Activated CD8-positive, alpha-beta memory T cell treated with anti-CD3 and anti-CD28 coated beads for 4 hours (primary cell): ENCODE results near the gene FBN3.
"Not testable (repeated sequence)": the region's sequence is repeated elsewhere in the genome, so short reads cannot be mapped to it uniquely, and the experiment has no call there.

Experiments used
- DNase-seq, 2 donors: peaks; one replicate each; pipeline ENCODE4 v3.0.0-alpha.2; 2020; ENCODE audit warnings: low read depth in 2 of 2

The FBN3 gene

DNA sequence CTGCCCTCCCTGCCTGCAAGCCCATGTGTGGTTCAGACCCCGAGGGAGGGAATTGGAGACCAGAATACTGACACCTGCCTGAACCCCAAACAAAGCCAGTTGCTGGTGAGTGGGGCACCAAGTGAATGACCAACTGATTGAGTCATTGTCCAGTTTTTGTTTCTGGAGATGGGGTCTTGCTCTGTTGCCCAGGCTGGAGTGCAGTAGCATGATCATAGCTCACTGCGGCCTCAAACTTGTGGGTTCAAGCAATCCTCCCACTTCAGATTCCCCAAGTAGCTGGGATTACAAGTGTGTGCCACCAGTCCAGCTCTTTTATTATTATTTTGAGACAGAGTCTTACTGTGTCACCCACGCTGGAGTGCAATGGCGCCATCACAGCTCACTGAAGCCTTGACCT is 92.9 kb downstream of the FBN3 start:
- DNase-seq: no peak

- no peak for DNase-seq
Measured at GRCh38 chr19:8054169-8054568, 95.2 kb downstream of the FBN3 start.

GRCh38 chr19:8052464-8052859 is 96.9 kb downstream of the FBN3 start, which contains the start of gene CCL25:
Gene CCL25, plus strand, starts transcription at chr19:8052760. Its CDS starts 290 bp downstream, at chr19:8053050.
- no peak for DNase-seq

- DNase-seq: peak; percentile 73 to 77
Measured at GRCh38 chr19:8050274-8051096, 98.9 kb downstream of the FBN3 start.

- DNase-seq: no peak
Measured at GRCh38 chr19:8046569-8047165, 102.7 kb downstream of the FBN3 start.

DNA sequence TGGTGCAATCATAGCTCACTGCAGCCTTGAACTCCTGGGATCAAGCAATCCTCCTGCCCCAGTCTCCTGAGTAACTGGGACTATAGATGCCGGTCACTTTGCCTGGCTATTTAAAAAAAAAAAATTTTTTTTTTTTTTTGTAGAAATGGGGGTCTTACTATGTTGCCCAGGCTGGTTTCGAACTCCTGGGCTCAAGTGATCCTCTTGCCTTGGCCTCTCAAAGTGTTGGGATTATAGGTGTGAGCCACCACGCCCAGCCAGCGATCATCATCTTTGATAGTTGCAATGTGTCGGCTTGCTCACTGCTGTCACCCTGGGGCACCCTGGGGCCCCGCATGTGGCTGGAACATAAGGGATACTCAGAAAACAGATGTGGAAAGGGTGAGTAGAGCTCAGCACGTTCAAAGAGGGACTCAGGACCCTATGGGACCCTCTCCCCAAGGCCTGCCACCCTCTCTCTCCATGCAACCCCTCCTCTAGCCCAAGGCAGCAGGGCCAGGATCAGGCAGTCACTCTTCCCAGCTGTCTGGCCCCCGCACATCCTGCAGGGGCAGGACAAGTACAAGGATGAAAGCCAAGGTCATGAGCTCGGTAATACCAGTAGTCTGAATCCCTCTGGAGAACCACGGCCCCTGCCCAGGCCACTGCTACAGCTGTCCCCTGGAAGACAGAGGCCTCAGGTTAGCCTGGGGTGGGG is 103.4 kb downstream of the FBN3 start:
- DNase-seq: no peak

DNA sequence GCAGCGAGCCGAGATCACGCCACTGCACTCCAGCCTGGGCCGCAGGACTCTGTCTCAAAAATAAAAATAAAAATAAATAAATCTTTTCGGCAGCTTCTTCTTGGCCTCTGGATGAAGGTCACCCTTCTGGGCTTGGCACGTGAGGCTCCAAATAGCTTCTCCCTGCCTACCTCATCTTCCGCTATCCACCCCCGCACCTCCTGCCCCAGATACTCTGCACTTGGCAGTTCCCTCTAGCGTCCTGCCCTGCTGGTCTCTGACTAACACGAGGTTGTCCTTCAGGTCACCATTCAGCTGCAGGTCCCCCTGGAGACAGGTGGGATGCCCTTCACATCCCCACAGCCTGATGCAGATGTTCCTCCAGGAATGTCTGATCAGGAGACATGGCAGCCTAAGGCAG is 105.4 kb downstream of the FBN3 start:
- DNase-seq: no peak

DNA sequence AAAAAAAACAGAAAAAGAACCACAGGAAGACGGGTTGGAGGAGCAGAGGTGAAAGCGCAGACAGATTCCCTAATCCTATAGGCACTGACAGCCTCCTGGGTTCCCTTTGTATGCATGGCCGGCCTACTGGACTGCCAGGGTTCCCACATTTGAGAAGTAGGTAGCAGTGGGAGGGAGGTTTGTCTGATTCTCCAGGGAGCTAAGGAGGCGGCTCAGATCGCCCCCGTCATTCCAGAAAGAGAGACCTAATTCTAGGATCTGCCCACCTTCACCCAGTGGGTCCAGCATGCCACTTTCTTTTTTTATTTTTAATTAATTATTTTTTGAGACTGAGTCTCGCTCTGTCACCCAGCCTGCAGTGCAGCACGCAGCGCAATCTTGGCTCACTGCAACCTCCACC is 106.5 kb downstream of the FBN3 start:
- no peak for DNase-seq

- DNase-seq: no peak
Measured at GRCh38 chr19:8041531-8041931, 107.9 kb downstream of the FBN3 start.

- no peak for DNase-seq
Measured at GRCh38 chr19:8039231-8039630, 110.2 kb downstream of the FBN3 start.

- no peak for DNase-seq
Measured at GRCh38 chr19:8038815-8039214, 110.6 kb downstream of the FBN3 start.

GRCh38 chr19:8036434-8037099 is 112.8 kb downstream of the FBN3 start:
- no peak for DNase-seq

DNA sequence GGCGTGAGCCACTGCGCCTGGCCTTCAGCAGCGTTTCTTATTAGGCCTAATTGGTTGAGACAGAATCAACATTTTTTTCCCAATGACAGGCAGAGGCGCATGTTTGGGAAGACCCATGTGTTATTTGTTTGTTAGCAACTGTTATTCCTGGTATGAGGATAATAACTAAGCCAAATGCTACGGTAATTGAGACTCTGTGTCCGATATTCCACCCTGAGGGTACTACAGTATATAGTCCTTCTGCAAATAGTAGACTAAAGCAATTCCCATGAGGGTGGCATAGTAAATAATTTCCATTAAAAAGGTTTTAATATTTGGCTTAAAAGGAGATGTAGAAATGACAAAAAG is 115.2 kb downstream of the FBN3 start:
- no peak for DNase-seq

- DNase-seq: not testable (repeated sequence)
Measured at GRCh38 chr19:8033287-8034177, 115.9 kb downstream of the FBN3 start.

GRCh38 chr19:8030960-8031359 is 118.4 kb downstream of the FBN3 start:
- no peak for DNase-seq

GRCh38 chr19:8028951-8029491 is 120.4 kb downstream of the FBN3 start:
- DNase-seq: no peak

- DNase-seq: no peak
Measured at GRCh38 chr19:8025316-8025715, 124.1 kb downstream of the FBN3 start.

GRCh38 chr19:8024256-8024655 is 125.1 kb downstream of the FBN3 start:
- DNase-seq: not testable (repeated sequence)

GRCh38 chr19:8023371-8023770 is 126.0 kb downstream of the FBN3 start:
- no peak for DNase-seq

- no peak for DNase-seq
Measured at GRCh38 chr19:8022275-8022674, 127.1 kb downstream of the FBN3 start.

DNA sequence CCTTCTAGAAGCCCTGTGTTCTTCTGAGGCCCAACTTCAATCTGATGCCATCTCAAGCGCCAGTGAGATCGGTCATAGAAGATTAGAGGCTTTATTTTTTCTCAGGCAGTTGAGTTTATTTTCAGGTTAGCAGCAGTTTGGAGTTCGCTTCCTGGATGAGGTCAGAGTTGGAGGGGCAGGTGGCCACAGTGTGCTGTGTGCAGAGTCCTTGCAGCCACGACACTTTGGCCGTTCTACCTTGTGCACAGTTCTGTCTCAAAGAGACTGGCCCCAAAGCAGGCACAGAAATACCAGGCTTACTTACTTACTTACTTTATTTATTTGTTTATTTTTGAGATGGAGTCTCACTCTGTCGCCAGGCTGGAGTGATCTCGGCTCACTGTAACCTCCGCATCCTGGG is 128.0 kb downstream of the FBN3 start:
- no peak for DNase-seq
